Urinary bladder (tissue), 4 donors: ENCODE measurements around the gene EPB41L2. TPM values are rescaled to one million over a fixed set of nuclear protein-coding genes. Genes with fewer than 3 reads are reported as not detected.
A peak's percentile ranks its signal among the peaks of the same experiment; 100 is the strongest.

Experiments
- DNase-seq: peaks from one replicate; pipeline ENCODE4 v3.0.0-alpha.2; 2015; ENCODE audit errors: extremely low spot score
- H3K27ac ChIP-seq: one replicate; pipeline ENCODE4 v1.5.1; 2013; ENCODE audit warnings: low read depth, mild to moderate bottlenecking, moderate library complexity
- H3K36me3 ChIP-seq: one replicate; pipeline ENCODE4 v1.6.1; 2013; ENCODE audit warnings: mild to moderate bottlenecking, moderate library complexity; ENCODE audit not compliant: insufficient read depth
- H3K4me1 ChIP-seq: one replicate; pipeline ENCODE4 v1.6.1; 2013; ENCODE audit warnings: mild to moderate bottlenecking, moderate library complexity; ENCODE audit not compliant: insufficient read depth
- H3K4me3 ChIP-seq: one replicate; pipeline ENCODE4 v1.5.1; 2013; ENCODE audit warnings: low read depth, low read length
- whole genome bisulfite sequencing: extraction: QIAGEN DNeasy Blood & Tissue Kit; methylation state at CpG from one replicate; pipeline ENCODE4 v1.1.7; 2013; 5-methylcytosine and 5-hydroxymethylcytosine counted together
- polyA plus RNA-seq: library from polyadenylated mRNA; stranded (reverse); fragments of 200-250 nt; gene quantifications from one replicate; pipeline ENCODE4 v1.2.3, GENCODE V29; 2013
- total RNA-seq: library from RNA; depleted of rRNA; stranded (reverse); fragments of >200 nt; gene quantifications from one replicate; pipeline ENCODE4 v1.2.3, GENCODE V29; 2014
- donor health status: healthy with polysubstance abuse.
- donor health status: healthy.

EPB41L2 gene
- total and polyA plus RNA-seq, 2 donors: 47.3 to 386 TPM

- WGBS: 53% methylated on average over 5 of the region's 5 CpGs
These were observed 24.3 kb downstream of the EPB41L2 start for GRCh38 chr6:131038597-131039344.

DNA sequence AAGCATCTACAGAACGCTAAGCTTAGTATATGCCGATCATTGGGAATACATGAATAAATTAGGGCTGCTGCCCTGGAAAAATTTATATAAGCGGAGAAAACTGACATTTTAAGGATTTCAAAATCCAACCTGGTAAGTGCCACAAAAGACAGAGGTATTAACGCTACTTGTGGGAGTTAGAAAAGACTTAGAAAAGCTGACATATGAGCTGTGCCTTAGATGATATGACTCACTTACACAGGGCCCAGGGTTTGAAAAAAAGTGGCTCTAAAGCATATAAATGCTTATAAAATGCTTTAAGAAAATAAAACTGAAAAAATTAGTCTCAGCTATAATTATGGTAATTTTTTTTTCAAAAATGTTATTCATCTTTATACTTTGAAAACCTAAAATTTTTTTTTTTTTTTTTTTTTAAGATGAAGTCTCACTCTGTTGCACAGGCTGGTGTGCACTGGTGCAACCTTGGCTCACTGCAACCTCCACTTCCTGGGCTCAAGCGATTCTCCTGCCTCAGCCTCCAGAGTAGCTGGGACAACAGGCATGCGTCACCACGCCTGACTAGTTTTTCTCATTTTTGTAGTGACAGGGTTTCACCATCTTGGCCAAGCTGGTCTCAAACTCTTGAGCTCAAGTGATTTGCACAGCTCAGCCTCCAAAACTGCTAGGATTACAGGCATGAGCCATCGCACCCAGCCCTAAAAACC is 25.7 kb downstream of the EPB41L2 start:
- no peak for DNase-seq
- 88% methylated on average over 8 of the region's 8 CpGs for WGBS
- no peak overlapping the region for H3K27ac ChIP-seq
- H3K36me3 ChIP-seq: no peaks in the 10 kb centered on the region
- no peak overlapping the region for H3K4me3 ChIP-seq
- H3K4me1 ChIP-seq: peaks cover 2% of the 10 kb centered on the region

More at GRCh38 chr6:131038597-131039344, 24.3 kb downstream of the EPB41L2 start:
- Histone ChIP-seq H3K27ac (peak overlapping the region; percentile 38), H3K4me3 (no peak overlapping the region), H3K36me3 (no peaks in the 10 kb centered on the region), H3K4me1 (peaks cover 2% of the 10 kb centered on the region)
- DNase-seq: no peak

DNA sequence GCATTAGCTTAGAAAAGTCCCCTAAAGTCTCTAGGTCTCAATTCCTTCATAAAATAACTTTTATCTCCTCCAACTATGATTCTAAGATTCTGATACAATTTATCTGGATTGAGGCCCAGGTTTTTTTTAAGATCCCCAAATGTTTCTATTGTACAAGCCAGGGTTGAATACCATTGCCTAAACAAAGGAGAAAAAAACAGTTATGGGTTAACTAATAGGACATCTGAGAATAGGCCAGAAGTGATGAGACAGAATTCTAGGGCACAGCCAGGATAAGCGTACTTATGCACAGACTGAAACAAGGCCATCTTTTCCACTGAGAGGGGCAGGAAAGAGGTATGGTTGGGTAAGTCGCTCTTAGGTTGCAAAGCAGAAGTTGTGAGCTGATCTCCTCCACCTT is 26.4 kb downstream of the EPB41L2 start:
- Histone ChIP-seq H3K27ac (no peak overlapping the region), H3K4me1 (peaks cover 2% of the 10 kb centered on the region), H3K36me3 (no peaks in the 10 kb centered on the region), H3K4me3 (no peak overlapping the region)
- no peak for DNase-seq
- 85% methylated on average over 2 of the region's 2 CpGs for WGBS

DNA sequence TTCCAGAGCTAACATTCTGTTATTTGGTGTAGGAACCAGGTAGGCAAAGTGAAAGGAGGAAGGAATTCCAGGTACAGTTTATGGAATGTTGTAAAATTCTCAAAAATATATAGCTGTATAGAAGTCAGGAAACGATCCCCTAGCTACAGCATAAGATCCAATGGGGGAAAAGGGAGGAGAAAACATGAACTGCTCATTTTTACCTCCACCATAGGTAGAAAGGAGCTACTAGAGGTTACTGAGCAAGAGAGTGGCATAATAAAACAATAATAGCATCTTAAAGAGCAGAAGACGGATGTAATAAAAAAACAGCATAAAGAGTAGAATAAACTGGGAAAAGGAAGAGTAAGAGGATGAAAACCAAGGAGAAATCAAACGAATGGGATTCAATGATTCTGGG is 26.9 kb downstream of the EPB41L2 start:
- DNase-seq: no peak
- Histone ChIP-seq H3K4me1 (peaks cover 2% of the 10 kb centered on the region), H3K27ac (no peak overlapping the region), H3K4me3 (no peak overlapping the region), H3K36me3 (no peaks in the 10 kb centered on the region)
- WGBS: 86% methylated on average over 3 of the region's 3 CpGs

DNA sequence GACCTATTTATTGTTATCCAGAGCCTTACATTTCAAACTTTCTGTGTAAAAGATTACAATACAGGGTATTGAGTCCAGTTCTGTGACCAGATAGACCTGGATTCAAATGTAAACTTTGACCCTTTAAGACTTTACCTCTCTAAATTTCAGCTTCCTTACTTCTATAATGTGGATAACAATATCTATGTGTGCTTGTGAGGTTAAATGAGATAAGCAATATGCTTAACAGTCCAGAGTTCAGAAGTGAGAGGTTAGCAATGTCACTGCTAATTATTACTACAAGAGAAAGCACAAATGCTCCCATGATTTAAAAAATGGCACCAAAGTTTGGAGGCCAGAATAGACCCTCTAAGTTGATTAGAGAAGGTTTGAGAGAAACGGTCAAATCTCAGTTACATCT is 27.5 kb downstream of the EPB41L2 start:
- 98% methylated on average over 1 of the region's 1 CpG for WGBS
- Histone ChIP-seq H3K4me3 (no peak overlapping the region), H3K27ac (no peak overlapping the region), H3K36me3 (no peaks in the 10 kb centered on the region), H3K4me1 (peaks cover 2% of the 10 kb centered on the region)
- DNase-seq: no peak

GRCh38 chr6:131033631-131034030 is 29.4 kb downstream of the EPB41L2 start:
- Histone ChIP-seq H3K27ac (no peak overlapping the region), H3K4me1 (no peaks in the 10 kb centered on the region), H3K36me3 (no peaks in the 10 kb centered on the region), H3K4me3 (no peak overlapping the region)
- DNase-seq: no peak
- WGBS: 84% methylated on average over 1 of the region's 1 CpG

GRCh38 chr6:131029626-131030297 is 33.3 kb downstream of the EPB41L2 start:
- H3K4me3 ChIP-seq: no peak overlapping the region
- 62% methylated on average over 7 of the region's 7 CpGs for WGBS

DNA sequence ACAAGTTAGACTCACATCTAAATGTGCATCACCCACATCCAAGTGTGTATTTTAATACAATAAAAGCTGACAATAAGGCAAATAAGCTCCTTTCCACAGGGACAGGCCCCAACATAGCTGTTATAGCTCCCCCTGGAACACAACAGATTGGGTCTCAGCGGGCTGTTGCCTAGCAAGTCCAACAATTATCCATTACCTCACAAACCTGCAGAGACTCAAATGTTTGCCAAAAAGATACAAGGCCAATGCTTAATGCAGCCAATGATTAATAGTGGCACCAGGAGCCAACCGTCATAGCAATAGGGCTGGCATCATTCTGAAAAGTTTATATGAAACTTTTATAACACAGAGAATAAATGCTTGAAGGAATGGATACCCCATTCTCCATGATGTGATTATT is 35.7 kb downstream of the EPB41L2 start:
- no peak for DNase-seq
- no peak overlapping the region for H3K4me3 ChIP-seq
- WGBS: 92% methylated on average over 2 of the region's 2 CpGs
- no peaks in the 10 kb centered on the region for H3K36me3 ChIP-seq
- H3K27ac ChIP-seq: no peak overlapping the region
- no peaks in the 10 kb centered on the region for H3K4me1 ChIP-seq

More at GRCh38 chr6:131029626-131030297, 33.3 kb downstream of the EPB41L2 start:
- no peak overlapping the region for H3K27ac ChIP-seq
- no peak for DNase-seq
- H3K4me1 ChIP-seq: no peaks in the 10 kb centered on the region
- H3K36me3 ChIP-seq: no peaks in the 10 kb centered on the region

- Histone ChIP-seq H3K27ac (no peak overlapping the region), H3K36me3 (no peaks in the 10 kb centered on the region), H3K4me1 (no peaks in the 10 kb centered on the region), H3K4me3 (no peak overlapping the region)
- 92% methylated on average over 1 of the region's 1 CpG for WGBS
- no peak for DNase-seq
These were observed 36.8 kb downstream of the EPB41L2 start for GRCh38 chr6:131026243-131026642.

GRCh38 chr6:131024565-131024964 is 38.5 kb downstream of the EPB41L2 start:
- no peaks in the 10 kb centered on the region for H3K4me1 ChIP-seq
- no peak overlapping the region for H3K4me3 ChIP-seq
- DNase-seq: no peak
- H3K27ac ChIP-seq: no peak overlapping the region
- H3K36me3 ChIP-seq: no peaks in the 10 kb centered on the region
- WGBS: 92% methylated on average over 6 of the region's 6 CpGs

GRCh38 chr6:131023834-131024504 is 39.1 kb downstream of the EPB41L2 start:
- no peaks in the 10 kb centered on the region for H3K4me1 ChIP-seq
- H3K36me3 ChIP-seq: no peaks in the 10 kb centered on the region
- H3K27ac ChIP-seq: no peak overlapping the region
- H3K4me3 ChIP-seq: no peak overlapping the region
- 50% methylated on average over 3 of the region's 3 CpGs for WGBS
- DNase-seq: no peak

DNA sequence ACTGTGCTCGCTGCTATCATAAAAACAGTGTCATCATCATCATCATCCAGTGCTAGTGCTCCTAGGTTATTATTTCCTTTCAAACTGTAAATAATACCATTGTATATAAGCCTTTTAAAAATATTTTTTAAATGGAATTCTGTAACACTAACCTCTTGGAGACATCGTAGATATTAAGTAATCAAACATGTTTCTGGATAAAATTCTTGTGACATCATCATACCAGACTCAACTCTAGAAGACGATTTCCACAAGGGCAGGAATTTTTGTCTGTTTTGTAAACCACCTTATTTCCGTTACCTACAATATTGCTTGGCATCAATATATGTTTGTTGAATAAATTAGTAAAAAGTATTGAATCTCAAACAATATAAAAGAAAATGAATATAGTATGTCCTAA is 40.4 kb downstream of the EPB41L2 start:
- no peak for DNase-seq
- Histone ChIP-seq H3K27ac (no peak overlapping the region), H3K36me3 (no peaks in the 10 kb centered on the region), H3K4me1 (no peaks in the 10 kb centered on the region), H3K4me3 (no peak overlapping the region)
- 52% methylated on average over 4 of the region's 4 CpGs for WGBS

DNA sequence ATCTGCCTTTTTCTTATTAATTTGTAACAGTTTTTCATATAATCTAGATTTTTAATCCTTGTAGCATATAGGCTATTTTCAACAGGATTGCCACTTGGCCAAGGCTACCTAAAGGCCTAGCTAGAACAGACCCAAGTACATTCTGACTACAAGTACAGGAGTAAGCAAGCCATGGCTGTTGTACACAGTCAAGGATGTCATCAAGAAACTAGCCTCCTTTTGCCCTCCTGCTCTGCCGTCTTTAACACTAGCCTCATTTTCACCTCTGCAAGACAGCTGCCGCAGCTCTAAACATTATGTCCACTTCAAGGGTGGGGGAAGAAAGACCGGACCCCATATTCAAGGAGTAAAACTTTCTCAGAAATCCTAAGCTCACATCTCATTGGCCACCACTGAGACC is 45.1 kb downstream of the EPB41L2 start:
- Histone ChIP-seq H3K4me3 (no peak overlapping the region), H3K36me3 (no peaks in the 10 kb centered on the region), H3K27ac (no peak overlapping the region), H3K4me1 (no peaks in the 10 kb centered on the region)
- 95% methylated on average over 3 of the region's 3 CpGs for whole genome bisulfite sequencing
- DNase-seq: no peak
